Liver (tissue), 3 donors: Measurements from ENCODE around the gene TRIM23.

ENCODE experiments used
- FOXA1 ChIP-seq: IDR thresholded peaks from 2 replicates; pipeline ENCODE4 v1.6.1; 2016; ENCODE audit warnings: antibody characterized with exemption
- GABPA ChIP-seq, 2 donors: IDR thresholded peaks in 1 of 2; conservative IDR thresholded peaks in 1 of 2; 2 replicates each; pipeline ENCODE4 v1.6.1; 2016; ENCODE audit warnings: antibody characterized with exemption in 2 of 2, mild to moderate bottlenecking in 1 of 2, moderate library complexity in 1 of 2
- JUND ChIP-seq, 2 donors: IDR thresholded peaks; 2 replicates each; pipeline ENCODE4 v1.6.1; 2016; ENCODE audit warnings: antibody characterized with exemption in 2 of 2
- RAD21 ChIP-seq, 2 donors: IDR thresholded peaks; 2 replicates each; pipeline ENCODE4 v1.6.1; 2016; ENCODE audit warnings: antibody characterized with exemption in 2 of 2, mild to moderate bottlenecking in 2 of 2
- RXRA ChIP-seq, 2 donors: IDR thresholded peaks; 2 replicates each; pipeline ENCODE4 v1.6.1; 2017 to 2018; ENCODE audit warnings: antibody characterized with exemption in 2 of 2, mild to moderate bottlenecking in 1 of 2
- TF ChIP-seq, protein P1 (sequence below): fragments of 150-350 bp; IDR thresholded peaks from 2 replicates; pipeline ENCODE4 v1.5.1; 2017; ENCODE audit warnings: improper control_type of control experiment, low read depth, low read length; ENCODE audit not compliant: missing input control
- TF ChIP-seq, protein P2 (sequence below): IDR thresholded peaks from 2 replicates; pipeline ENCODE4 v1.6.1; 2016; ENCODE audit warnings: antibody characterized with exemption, mild to moderate bottlenecking
- TF ChIP-seq, protein P3 (sequence below): IDR thresholded peaks from 2 replicates; pipeline ENCODE4 v1.6.1; 2016; ENCODE audit warnings: antibody characterized with exemption
- TF ChIP-seq, protein P4 (sequence below): IDR thresholded peaks from 2 replicates; pipeline ENCODE4 v1.6.1; 2016; ENCODE audit warnings: antibody characterized with exemption
- donor health status: healthy.
- donor health status: healthy.

DNA sequence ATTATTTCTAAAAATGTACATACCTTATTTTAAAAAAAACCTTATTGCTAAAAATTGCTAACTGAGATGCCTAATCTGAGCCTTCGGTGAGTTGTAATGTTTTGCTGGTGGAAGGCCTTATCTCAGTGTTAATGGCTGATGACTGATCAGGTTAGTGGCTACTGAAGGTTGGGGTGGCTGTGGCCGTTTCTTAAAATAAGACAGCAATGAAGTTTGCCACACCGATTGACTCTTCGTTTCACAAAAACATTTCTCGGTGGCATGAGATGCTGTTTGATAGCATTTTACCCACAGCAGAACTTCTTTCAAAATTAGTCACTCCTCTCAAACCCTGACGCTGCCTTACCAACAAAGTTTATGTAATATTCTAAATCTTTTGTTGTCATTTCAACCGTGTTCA is 75.9 kb downstream of the TRIM23 start:
- TF ChIP-seq, protein P1, sequence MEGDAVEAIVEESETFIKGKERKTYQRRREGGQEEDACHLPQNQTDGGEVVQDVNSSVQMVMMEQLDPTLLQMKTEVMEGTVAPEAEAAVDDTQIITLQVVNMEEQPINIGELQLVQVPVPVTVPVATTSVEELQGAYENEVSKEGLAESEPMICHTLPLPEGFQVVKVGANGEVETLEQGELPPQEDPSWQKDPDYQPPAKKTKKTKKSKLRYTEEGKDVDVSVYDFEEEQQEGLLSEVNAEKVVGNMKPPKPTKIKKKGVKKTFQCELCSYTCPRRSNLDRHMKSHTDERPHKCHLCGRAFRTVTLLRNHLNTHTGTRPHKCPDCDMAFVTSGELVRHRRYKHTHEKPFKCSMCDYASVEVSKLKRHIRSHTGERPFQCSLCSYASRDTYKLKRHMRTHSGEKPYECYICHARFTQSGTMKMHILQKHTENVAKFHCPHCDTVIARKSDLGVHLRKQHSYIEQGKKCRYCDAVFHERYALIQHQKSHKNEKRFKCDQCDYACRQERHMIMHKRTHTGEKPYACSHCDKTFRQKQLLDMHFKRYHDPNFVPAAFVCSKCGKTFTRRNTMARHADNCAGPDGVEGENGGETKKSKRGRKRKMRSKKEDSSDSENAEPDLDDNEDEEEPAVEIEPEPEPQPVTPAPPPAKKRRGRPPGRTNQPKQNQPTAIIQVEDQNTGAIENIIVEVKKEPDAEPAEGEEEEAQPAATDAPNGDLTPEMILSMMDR, result no peak
- no peak for TF ChIP-seq GABPA (IDR thresholded peaks at IDR 0.05 in 1 of 2, conservative IDR thresholded peaks at IDR 0.05 in 1 of 2)
- no peak for TF ChIP-seq RXRA (IDR thresholded peaks at IDR 0.05)
- no peak for TF ChIP-seq FOXA1
- TF ChIP-seq, protein P2, sequence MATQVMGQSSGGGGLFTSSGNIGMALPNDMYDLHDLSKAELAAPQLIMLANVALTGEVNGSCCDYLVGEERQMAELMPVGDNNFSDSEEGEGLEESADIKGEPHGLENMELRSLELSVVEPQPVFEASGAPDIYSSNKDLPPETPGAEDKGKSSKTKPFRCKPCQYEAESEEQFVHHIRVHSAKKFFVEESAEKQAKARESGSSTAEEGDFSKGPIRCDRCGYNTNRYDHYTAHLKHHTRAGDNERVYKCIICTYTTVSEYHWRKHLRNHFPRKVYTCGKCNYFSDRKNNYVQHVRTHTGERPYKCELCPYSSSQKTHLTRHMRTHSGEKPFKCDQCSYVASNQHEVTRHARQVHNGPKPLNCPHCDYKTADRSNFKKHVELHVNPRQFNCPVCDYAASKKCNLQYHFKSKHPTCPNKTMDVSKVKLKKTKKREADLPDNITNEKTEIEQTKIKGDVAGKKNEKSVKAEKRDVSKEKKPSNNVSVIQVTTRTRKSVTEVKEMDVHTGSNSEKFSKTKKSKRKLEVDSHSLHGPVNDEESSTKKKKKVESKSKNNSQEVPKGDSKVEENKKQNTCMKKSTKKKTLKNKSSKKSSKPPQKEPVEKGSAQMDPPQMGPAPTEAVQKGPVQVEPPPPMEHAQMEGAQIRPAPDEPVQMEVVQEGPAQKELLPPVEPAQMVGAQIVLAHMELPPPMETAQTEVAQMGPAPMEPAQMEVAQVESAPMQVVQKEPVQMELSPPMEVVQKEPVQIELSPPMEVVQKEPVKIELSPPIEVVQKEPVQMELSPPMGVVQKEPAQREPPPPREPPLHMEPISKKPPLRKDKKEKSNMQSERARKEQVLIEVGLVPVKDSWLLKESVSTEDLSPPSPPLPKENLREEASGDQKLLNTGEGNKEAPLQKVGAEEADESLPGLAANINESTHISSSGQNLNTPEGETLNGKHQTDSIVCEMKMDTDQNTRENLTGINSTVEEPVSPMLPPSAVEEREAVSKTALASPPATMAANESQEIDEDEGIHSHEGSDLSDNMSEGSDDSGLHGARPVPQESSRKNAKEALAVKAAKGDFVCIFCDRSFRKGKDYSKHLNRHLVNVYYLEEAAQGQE, result no peak
- no peak for TF ChIP-seq RAD21 (IDR thresholded peaks at IDR 0.05)
- TF ChIP-seq, protein P3, sequence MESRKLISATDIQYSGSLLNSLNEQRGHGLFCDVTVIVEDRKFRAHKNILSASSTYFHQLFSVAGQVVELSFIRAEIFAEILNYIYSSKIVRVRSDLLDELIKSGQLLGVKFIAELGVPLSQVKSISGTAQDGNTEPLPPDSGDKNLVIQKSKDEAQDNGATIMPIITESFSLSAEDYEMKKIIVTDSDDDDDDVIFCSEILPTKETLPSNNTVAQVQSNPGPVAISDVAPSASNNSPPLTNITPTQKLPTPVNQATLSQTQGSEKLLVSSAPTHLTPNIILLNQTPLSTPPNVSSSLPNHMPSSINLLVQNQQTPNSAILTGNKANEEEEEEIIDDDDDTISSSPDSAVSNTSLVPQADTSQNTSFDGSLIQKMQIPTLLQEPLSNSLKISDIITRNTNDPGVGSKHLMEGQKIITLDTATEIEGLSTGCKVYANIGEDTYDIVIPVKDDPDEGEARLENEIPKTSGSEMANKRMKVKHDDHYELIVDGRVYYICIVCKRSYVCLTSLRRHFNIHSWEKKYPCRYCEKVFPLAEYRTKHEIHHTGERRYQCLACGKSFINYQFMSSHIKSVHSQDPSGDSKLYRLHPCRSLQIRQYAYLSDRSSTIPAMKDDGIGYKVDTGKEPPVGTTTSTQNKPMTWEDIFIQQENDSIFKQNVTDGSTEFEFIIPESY, result no peak
- TF ChIP-seq JUND (IDR thresholded peaks at IDR 0.05), result no peak
- TF ChIP-seq, protein P4, sequence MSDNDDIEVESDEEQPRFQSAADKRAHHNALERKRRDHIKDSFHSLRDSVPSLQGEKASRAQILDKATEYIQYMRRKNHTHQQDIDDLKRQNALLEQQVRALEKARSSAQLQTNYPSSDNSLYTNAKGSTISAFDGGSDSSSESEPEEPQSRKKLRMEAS, result no peak
